ENCODE data around the gene IDH3G. TPM values are rescaled to one million over a fixed set of nuclear protein-coding genes. Genes with fewer than 3 reads are reported as not detected.
A peak's percentile ranks its signal among the peaks of the same experiment; 100 is the strongest.

Gene IDH3G
- total RNA-seq, 1 donor from 2014 or later: 61.1 TPM

DNA sequence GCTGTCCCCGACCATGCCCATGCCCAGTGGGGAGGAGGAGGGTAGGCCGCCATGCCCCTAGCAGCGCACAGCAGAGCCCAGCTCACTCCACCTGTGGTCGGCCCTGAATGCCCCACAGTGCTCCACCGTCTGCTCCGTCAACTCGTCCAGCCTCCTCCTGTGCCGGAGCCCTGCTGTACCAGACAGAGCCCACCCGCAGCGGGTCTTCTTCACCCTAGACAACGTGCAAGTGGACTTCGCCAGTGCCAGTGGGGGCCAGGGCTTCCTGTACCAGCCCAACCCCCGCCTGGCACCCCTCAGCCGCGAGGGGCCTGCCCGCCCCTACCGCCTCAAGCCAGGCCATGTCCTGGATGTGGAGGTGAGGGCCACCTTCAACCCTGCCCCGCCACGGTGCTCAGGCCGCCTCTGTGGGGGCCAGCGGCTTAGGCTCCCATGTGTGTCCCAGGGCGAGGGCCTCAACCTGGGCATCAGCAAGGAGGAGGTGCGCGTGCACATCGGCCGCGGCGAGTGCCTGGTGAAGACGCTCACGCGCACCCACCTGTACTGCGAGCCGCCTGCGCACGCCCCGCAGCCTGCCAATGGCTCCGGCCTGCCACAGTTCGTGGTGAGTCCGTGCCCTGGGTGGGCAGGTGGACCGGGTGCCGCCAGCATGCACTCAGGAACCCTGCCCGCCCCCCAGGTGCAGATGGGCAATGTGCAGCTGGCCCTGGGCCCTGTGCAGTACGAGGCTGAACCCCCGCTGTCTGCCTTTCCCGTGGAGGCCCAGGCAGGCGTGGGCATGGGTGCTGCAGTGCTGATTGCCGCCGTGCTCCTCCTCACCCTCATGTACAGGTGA, 20.2 kb downstream of the IDH3G start:
- no peak for DNase-seq

DNA sequence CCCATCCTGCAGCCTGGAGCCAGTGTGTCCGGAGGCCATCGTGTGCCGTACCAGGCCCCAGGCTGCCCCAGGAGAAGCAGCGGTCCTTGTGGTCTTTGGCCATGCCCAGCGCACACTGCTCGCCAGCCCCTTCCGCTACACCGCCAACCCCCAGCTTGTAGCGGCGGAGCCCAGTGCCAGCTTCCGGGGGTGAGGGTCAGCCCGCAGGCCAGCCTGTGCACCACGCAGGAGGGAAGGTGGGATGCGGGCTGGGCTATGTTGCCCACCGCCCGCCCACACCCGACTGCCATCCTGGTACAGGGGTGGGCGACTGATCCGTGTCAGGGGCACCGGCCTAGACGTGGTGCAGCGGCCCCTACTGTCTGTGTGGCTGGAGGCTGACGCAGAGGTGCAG, 21.0 kb downstream of the IDH3G start:
- no peak for DNase-seq

DNA sequence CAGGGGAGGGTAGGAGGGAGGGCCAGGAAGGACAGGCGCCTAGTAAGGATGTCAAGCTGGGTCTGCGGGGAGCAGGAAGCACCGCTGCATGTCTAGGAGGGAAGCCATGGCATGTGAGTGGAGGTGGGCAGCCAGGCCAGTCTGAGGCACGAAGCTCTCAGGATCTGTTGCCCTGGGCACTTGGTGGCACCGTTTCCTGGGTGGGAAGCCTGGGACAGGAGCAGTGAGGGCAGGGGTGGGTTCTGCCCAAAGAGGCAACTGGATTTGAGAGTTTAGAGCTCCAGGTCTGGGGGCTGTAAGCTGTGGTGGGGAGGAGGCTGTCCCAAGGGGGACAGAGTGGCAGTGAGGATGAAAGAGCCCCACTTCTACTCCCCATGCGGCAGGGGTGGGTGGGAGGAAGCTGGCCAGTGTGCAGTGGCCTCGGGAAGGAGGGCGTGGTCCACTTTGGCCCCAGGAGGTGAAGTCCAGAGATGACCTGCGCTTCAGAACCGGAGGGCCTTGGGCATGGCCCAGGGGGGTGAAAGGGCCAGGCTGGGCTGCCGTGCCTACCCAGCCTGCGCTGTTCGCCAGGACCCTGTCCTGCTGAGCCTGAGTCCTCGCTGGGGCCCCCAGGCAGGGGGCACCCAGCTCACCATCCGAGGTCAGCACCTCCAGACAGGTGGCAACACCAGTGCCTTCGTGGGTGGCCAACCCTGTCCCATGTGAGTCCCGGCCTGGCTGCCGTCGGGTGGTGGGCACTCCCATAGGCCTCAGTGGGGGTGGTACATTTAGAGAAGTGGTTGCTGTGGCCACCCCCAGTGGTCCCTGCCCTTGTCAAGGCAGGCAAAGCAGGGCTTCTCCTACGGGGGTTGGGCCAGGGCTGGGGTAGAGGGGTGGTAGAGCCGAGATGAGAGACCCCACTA, 21.6 kb downstream of the IDH3G start:
- no peak for DNase-seq

DNA sequence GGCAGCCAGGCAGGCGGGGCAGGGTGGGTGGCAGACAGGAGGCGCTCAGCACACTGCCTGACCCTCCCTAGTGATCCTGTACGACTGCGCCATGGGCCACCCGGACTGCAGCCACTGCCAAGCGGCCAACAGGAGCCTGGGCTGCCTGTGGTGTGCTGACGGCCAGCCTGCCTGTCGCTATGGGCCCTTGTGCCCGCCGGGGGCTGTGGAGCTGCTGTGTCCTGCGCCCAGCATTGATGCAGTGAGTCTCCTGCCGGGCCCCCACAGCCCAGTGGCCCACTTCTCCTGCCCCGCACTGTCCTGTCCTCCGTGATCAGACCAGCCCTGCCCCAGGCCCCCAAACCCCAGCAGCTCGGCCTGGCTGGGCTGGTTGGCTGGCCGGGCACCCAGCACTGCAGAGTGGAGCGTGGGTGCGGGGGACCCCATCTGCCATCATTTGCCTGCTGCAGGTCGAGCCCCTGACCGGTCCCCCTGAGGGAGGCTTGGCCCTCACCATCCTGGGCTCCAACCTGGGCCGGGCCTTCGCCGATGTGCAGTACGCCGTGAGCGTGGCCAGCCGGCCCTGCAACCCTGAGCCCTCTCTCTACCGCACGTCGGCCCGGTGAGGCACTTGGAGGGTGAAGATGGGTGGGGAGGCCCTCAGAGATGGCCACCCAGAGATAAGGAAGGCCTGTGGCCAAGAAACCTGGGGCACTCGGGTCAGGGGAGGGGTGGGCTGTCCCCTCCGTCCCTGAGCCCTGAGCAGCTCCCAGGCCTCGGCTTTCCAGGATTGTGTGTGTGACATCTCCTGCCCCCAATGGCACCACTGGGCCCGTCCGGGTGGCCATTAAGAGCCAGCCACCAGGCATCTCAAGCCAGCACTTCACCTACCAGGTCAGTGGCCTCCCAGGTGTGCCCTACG, 22.5 kb downstream of the IDH3G start:
- DNase-seq: no peak

DNA sequence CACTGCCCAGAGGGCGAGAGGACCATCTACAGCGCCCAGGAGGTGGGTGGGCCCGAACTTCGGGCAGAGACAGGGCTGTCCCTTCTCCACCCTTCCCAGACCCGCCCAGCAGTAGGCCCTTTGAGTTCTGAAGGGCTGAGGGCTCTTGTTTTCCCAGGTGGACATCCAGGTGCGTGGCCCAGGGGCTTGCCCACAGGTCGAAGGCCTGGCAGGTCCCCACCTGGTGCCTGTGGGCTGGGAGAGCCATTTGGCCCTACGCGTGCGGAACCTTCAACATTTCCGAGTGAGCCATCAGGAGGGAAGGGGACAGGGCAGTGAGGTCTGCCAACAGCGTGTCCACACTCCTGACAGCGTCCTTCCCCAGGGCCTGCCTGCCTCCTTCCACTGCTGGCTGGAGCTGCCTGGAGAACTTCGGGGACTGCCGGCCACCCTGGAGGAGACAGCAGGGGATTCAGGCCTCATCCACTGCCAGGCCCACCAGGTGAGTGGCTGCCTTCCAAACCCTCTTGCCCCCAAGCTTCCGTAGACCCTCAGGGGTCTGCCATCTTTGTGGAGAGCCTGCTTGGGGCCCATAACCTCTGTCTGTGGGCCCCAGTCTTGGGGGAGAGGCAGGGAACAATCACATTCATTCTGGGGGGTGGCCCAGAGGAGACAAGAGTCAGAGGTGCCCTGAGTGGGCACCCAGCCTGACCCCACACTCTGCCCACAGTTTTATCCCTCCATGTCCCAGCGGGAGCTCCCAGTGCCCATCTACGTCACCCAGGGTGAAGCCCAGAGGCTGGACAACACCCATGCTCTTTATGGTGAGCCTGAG, 23.4 kb downstream of the IDH3G start:
- no peak for DNase-seq

DNA sequence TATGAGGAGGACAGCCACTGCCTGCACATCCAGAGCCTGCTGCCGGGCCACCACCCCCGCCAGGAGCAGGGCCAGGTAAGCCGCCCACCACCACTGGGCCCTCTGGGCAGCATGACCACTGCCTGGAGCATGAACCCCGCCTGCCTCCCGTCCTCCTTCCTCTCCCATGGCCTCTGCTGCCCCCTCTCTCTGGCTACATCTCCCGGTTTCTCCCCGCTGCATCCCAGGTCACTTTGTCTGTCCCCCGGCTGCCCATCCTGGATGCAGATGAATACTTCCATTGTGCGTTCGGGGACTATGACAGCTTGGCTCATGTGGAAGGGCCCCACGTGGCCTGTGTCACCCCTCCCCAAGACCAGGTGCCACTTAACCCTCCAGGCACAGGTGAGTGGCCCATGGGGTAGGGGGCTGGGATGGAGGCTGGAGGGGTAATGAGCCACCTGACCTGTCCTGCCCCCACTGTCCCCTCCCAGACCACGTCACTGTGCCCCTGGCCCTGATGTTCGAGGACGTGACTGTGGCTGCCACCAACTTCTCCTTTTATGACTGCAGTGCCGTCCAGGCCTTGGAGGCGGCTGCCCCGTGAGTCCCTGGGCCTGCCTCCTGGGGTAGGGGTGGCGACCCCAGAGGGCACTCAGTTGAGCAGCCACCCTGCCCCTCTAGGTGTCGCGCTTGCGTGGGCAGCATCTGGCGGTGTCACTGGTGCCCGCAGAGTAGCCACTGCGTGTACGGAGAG, 24.1 kb downstream of the IDH3G start:
- DNase-seq: no peak

DNA sequence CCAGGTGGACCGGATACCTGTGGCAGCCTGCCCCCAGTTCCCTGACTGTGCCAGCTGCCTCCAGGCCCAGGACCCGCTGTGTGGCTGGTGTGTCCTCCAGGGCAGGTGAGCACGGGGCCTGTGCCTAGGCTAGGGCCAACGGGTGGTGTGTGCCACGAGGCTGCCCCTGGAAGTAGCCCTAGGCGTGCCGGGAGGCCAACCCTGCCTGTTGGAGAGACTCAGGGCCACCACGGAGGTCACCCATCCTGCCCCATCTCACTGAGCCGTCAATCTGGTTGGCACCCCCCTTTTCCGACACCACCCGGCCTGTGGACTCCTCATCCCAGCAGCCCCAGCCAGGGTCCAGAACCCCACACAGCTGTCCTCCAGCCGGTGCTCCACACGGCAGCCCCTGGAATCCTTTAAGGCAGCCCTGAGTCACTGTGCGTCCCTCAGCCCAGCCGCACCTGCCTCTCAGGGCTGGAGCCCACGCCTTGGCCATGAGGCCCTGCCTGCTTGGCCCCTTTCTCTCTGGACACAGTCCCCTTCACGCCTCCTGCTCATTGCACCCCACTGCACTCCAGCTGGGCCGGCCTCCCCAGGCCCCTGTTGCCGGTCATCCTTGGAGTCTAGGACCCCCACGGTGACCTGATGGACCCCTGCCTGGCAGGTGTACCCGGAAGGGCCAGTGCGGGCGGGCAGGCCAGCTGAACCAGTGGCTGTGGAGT, 24.9 kb downstream of the IDH3G start:
- no peak for DNase-seq

DNA sequence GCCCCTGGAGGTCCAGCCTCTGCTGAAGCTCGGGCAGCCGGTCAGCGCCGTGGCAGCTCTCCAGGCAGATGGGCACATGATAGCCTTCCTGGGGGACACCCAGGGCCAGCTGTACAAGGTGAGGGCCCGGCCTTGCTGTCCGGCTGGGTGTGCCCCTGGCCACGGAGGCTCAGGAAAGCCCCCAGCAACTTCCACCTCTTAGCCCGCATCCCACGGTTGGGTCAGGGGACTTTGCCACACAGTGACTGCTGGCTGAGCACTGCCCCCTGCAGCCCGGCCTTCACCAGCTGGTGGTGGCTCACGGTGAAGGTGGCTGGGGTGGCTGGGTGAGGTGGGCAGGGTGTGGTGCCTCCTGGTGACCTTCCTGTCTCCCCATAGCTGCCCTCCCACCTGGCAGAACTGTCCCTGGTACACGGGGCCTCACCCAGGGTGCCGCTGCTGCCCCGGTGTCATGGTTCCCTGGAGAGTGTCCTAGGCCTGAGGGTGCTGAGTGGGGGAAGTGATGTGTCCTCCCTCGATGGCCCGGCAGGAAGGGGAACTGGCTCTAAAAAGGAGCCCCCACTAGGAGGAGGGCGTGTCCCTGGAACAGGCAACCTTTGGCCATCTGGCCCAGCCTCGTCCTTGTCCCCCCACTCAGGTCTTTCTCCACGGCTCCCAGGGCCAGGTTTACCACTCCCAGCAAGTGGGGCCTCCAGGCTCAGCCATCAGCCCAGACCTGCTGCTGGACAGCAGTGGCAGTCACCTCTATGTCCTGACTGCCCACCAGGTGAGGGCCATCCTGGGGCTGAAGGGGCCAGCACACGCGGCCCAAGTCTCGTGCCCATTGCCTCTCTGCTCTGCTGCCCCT, 25.6 kb downstream of the IDH3G start:
- DNase-seq: no peak

DNA sequence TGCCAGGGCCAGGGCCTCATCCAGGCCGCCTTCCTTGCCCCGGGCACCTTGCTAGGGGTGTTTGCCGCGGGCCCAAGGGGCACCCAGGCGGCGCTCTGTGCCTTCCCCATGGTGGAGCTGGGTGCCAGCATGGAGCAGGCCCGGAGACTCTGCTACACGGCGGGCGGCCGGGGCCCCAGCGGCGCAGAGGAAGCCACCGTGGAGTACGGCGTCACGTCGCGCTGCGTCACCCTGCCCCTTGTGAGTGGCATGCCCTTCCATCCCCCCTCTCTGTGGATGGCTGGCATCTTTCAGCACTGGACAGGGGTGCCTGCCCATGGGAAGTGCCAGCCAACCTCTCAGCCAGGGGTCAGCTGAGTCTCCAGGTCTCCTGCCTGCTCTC, 26.5 kb downstream of the IDH3G start:
- no peak for DNase-seq

DNA sequence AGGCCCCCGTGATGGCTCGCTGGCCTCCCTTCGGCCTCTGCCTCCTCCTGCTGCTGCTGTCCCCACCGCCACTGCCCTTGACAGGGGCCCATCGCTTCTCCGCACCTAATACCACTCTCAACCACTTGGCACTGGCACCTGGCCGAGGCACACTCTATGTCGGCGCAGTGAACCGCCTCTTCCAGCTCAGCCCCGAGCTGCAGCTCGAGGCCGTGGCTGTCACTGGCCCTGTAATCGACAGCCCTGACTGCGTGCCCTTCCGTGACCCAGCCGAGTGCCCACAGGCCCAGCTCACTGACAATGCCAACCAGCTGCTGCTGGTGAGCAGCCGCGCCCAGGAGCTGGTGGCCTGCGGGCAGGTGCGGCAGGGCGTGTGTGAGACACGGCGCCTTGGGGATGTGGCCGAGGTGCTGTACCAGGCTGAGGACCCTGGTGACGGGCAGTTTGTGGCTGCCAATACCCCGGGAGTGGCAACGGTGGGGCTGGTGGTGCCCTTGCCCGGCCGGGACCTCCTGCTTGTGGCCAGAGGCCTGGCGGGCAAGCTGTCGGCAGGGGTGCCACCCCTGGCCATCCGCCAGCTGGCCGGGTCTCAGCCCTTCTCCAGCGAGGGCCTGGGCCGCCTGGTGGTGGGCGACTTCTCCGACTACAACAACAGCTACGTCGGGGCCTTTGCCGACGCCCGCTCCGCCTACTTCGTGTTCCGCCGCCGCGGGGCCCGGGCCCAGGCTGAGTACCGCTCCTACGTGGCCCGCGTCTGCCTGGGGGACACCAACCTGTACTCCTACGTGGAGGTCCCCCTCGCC, 27.1 kb downstream of the IDH3G start:
- DNase-seq: no peak

DNA sequence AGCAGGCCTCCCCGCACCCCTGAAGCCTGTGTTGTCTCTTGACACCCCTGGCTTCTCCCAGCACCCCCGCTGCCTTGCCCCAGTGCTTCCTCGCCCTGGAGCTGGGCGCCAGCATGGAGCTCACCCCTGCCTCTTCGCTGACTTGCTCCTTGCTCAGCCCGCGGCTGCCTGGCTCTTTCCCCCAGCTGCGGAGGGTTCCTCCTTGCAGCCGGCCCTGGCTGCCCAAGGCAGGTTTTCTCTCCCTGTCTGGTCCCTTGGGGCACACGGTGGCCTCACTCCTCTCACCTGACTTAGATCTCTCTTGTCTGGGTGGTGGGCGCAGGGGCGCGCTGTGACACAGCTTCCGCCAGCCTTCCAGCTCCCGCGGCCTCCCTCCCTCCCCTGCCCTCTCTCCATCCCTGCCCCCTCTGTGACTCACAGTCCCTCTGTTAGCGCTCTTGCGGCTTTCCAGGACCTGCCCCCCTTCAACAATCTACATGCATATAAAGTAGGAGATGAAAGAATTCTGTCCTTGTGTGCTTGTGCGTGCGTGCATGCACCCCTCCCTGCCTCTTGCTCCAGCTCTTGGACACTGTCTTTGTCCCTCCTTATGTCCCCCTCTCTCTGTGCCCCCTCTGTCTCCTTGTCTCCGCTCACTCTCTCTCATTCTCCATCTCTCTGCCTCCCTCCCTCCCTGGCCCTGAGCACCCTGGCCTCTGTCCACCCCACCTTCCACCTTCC, 27.9 kb downstream of the IDH3G start:
- DNase-seq: peak; percentile 30

DNA sequence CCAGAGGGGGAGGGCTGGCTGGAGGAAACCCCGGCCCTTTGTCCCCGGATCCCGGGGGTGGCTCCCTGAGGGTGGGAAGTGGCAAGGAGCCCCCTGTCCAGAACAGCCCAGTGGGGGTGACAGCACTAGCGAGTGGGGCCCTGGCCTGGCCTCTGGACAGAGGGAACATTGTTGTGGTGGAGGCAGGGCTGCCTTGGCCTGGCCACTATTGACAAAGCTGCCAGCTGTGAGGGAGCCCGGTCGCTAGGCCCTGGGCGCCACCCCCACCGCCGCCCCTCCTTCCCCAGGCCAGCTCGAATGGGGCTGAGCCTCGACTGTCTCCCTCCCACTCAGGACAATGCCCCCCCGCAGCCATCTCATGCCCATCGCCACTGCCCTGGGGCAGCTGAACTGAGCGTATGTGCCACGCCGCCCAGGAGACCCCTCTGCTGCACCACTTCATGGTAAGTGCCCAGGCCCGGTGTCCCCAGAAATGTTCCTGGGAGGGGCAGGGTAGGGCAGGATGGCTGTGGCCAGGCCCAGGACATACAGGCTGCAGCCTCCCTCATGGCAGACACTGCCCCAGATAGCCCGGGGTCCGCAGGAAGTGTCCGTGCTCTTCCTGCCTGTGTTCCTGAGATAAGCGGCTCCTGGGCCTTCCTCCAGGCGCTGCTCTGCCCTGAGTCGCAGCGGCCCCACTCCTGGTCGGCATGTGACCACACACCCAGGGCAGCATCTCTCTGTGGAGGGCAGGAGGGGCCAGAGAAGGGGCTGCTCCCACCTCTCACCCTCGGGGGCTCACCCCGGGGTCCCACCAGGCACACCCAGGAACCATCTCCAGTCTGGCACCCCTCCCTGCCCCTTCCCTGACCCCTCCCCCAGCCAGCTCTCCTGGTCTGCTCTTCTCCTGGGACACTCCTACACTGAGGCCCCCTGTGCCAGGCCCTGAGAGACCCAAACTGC, 28.8 kb downstream of the IDH3G start:
- DNase-seq: peak; percentile 22

DNA sequence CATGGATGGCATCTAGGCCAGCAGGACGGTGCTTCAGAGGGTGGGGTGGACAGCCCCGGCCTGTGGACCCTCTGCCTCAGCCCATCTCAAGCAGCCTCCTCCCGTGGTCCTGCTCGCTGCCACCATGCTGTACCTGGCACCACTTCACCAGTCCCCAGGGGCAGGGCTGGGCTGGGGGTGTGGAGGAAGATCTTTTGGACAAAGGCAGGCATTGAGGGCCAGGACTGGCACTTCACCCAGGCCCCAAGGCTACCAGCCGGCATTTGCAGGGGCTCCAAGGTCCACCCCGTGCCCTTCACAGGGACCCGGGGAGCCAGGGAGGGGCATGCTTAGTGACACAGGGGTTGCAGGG, 29.4 kb downstream of the IDH3G start:
- no peak for DNase-seq

DNA sequence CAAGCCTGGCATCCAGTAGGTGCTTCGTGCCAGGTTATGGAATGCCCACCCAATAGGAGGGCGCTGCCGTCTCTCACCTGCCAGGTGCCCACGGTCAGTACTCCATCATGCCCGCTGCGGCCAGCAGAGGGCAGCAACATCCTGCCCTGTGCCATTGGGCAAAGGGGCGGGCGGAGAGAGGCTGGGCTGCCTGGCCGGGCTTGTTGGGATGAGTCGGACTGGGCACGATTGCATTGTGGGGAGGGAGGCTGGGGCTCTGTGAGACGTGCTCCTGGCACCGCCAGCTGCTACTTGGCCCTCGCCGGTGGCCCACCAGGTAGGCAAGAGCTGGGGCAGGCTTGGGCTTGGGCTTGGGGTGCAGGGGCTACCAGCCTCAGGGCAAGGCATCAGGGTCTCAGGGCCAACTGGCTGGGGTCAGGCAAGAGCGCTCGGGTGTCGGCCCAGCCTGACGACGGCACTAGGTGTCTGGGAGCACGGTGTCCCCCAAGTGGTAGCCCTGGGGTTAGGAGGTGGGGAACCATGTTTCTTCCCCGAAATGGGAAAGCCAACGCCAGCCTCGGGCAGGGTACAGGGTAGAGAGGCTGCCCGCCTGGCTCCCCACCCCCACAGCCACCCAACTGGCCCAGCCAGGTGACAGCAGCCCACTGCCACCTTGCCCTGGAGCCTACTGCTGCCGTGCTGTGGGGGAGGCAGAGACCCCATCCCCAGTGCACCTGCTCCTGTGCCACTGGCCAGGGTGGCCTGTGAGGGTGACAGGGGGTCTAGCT, 30.0 kb downstream of the IDH3G start, which contains the start of gene PLXNB3:
Gene PLXNB3, plus strand, starts transcription at position 261 of the 767 bp plus-strand sequence. CDS start 1,287 bp downstream, outside the sequence.
- DNase-seq: peak; percentile 76

DNA sequence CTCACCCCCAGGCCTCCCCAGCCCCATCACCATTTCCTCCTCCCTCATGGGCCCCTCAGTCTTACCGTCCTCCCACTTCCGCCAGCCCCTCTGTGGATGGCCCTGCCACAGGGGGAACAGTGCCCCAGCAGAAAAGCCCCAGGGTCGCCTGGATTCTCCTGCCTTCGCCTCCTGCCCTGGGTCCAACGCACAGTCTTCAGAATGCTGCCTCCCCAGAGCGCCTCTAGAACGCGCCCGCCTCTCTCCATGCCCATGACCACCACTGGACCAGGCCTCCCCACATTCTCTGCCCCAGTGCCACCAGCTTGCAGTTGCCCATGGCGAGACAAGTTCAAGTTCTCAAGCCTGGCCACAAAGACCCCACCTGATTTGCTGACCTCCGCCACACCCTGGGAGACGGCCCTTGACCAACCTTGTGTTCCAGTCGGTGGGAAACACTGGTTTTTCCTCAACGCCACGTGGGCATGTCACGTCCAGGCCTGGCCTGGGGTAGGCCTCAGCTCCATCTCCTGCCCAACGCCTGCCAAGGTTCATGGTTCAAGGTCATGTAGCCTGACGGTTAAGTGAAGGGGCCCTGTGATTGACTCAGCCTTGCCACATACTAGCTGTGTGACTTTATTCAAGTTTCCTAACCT, 30.8 kb downstream of the IDH3G start:
- DNase-seq: no peak
